Adrenal gland (tissue), 19 donors: Measurements from ENCODE around the gene LAMP1. TPM values are rescaled to one million over a fixed set of nuclear protein-coding genes. Genes with fewer than 3 reads are reported as not detected.
"Not testable (repeated sequence)": the region's sequence is repeated elsewhere in the genome, so short reads cannot be mapped to it uniquely, and the experiment has no call there.

Experiments used
- DNase-seq, 7 donors: peaks; one replicate each; pipeline ENCODE4 v3.0.0-alpha.2; 2019 to 2020
- H3K27ac ChIP-seq, 5 donors: fragments of 200-600 bp; sonication (generic) in 4 of 5; 1 replicate in 3 of 5; 2 replicates in 2 of 5; pipeline versions ENCODE4 v1.5.1 to v1.8.0; 2016 to 2020; ENCODE audit warnings: mild to moderate bottlenecking in 1 of 5
- H3K27me3 ChIP-seq: fragments of 200-600 bp; 2 replicates; pipeline ENCODE4 v1.8.0; 2021
- H3K36me3 ChIP-seq, 2 donors: fragments of 200-600 bp; replicated peaks in 1 of 2; 1 replicate in 1 of 2; 2 replicates in 1 of 2; pipeline versions ENCODE4 v1.5.1 to v1.8.0; 2018 to 2022
- H3K4me1 ChIP-seq, 2 donors: fragments of 200-600 bp; replicated peaks in 1 of 2; 1 replicate in 1 of 2; 2 replicates in 1 of 2; pipeline versions ENCODE4 v1.5.1 to v1.8.0; 2018 to 2021
- H3K4me3 ChIP-seq, 4 donors: fragments of 200-600 bp; sonication (generic) in 3 of 4; one replicate each; pipeline ENCODE4 v1.5.1; 2016 to 2018
- H3K9me3 ChIP-seq, 3 donors: fragments of 200-600 bp; sonication (generic) in 1 of 3; replicated peaks in 1 of 3; 1 replicate in 2 of 3; 2 replicates in 1 of 3; pipeline versions ENCODE4 v1.5.1 to v1.8.0; 2016 to 2021
- POLR2A ChIP-seq, 2 donors: fragments of 450-650 bp; IDR thresholded peaks; one replicate each; pipeline ENCODE4 v1.6.1; 2017; ENCODE audit warnings: antibody characterized with exemption in 2 of 2, mild to moderate bottlenecking in 2 of 2, moderate library complexity in 1 of 2
- whole genome bisulfite sequencing, 4 donors: extraction: QIAGEN DNeasy Blood & Tissue Kit in 2 of 4; methylation state at CpG; one replicate each; pipeline versions ENCODE4 v1.1.5 to v1.1.7; 2013 to 2017; 5-methylcytosine and 5-hydroxymethylcytosine counted together
- intact Hi-C, 2 donors: fragments of 100-400 bp; cut with DNase I; formaldehyde crosslinking; loops; one replicate each; pipeline versions ENCODE4 v1.14.1 to v1.15.0; 2022 to 2023
- long read RNA-seq, 10 donors: library from polyadenylated mRNA in 3 of 10; unstranded in 2 of 10; stranded (forward) in 1 of 10; transcript quantifications; one replicate each; pipeline ENCODE4 v2.0.0 and lab custom pipeline, GENCODE V29; 2021 to 2026
- polyA plus RNA-seq, 3 donors: library from polyadenylated mRNA; stranded (reverse); fragments of 200-250 nt in 2 of 3; fragments of 350-450 nt in 1 of 3; fragmentation: Illumina TruSeq in 1 of 3; extraction: RNeasy Lipid Tissue Mini Kit (QIAGEN cat#74804) in 1 of 3; gene quantifications; one replicate each; pipeline ENCODE4 v1.2.3, GENCODE V29; 2013 to 2014
- total RNA-seq, 9 donors: library from RNA; depleted of rRNA in 4 of 9; stranded (reverse); fragments of >200 nt in 4 of 9; fragments of 120-200 nt in 1 of 9; fragmentation: NEBNext Ultra II Directional in 1 of 9; extraction: Animal tissue kit (Norgen Biotek cat#: 25700) in 1 of 9; gene quantifications; one replicate each; pipeline versions ENCODE4 v1.1.0 to v1.2.4, GENCODE V29; 2013 to 2023
- TF ChIP-seq, protein P1 (sequence below), 6 experiments: fragments of 450-650 bp in 4 of 6; fragments of 200-600 bp in 2 of 6; sonication (generic) in 1 of 6; IDR thresholded peaks; 1 replicate in 5 of 6; 2 replicates in 1 of 6; pipeline versions ENCODE4 v1.5.1 to v1.8.0; 2016 to 2021; ENCODE audit warnings: antibody characterized with exemption in 6 of 6, mild to moderate bottlenecking in 2 of 6, moderate library complexity in 1 of 6
- donor health status: healthy with polysubstance abuse.
- donor health status: Bipolar disorder and iron deficiency.
- donor health status: DM: yes; HTN: yes; CAD: no.
- donor health status: DM: no; HTN: no; CAD: no.
- donor health status: DM: no; HTN: no; CAD: no.
- donor health status: DM: yes; HTN: yes; CAD: no.

The LAMP1 gene, protein sequence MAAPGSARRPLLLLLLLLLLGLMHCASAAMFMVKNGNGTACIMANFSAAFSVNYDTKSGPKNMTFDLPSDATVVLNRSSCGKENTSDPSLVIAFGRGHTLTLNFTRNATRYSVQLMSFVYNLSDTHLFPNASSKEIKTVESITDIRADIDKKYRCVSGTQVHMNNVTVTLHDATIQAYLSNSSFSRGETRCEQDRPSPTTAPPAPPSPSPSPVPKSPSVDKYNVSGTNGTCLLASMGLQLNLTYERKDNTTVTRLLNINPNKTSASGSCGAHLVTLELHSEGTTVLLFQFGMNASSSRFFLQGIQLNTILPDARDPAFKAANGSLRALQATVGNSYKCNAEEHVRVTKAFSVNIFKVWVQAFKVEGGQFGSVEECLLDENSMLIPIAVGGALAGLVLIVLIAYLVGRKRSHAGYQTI
- total RNA-seq: 100 to 1,000 TPM in 8 of 9 donors, 10 to 100 TPM in 1; 70.5 to 267 (median 184) TPM
- 100 to 1,000 TPM in 1 of 3 donors, 10 to 100 TPM in 2; 40.6 to 106 (median 42.2) TPM for polyA plus RNA-seq
- long read RNA-seq, donor 1, transcript LAMP1-201 (9 exons, 2,699 nt): major isoform, 29 of 41 reads
- long read RNA-seq, donor 1, partial matches to known transcripts: 12 of 41 reads
- long read RNA-seq, donor 1, other reads (novel, unspliced or antisense): 0 of 41 reads
- long read RNA-seq, donor 2, transcript LAMP1-201 (9 exons, 2,699 nt): major isoform, 19 of 19 reads
- long read RNA-seq, donor 2, partial matches to known transcripts: 0 of 19 reads
- long read RNA-seq, donor 2, other reads (novel, unspliced or antisense): 0 of 19 reads
- long read RNA-seq, donor 3, transcript LAMP1-201 (9 exons, 2,699 nt): major isoform, 48 of 48 reads
- long read RNA-seq, donor 3, partial matches to known transcripts: 0 of 48 reads
- long read RNA-seq, donor 3, other reads (novel, unspliced or antisense): 0 of 48 reads
- long read RNA-seq, donor 4, transcript LAMP1-201 (9 exons, 2,699 nt): major isoform, 6 of 11 reads
- long read RNA-seq, donor 4, partial matches to known transcripts: 3 of 11 reads
- long read RNA-seq, donor 4, other reads (novel, unspliced or antisense): 2 of 11 reads
- long read RNA-seq, donor 5, transcript LAMP1-201 (9 exons, 2,699 nt): major isoform, 362 of 396 reads
- long read RNA-seq, donor 5, partial matches to known transcripts: 12 of 396 reads
- long read RNA-seq, donor 5, other reads (novel, unspliced or antisense): 22 of 396 reads
- long read RNA-seq, donor 6, partial matches to known transcripts: 1 of 3 reads
- long read RNA-seq, donor 6, other reads (novel, unspliced or antisense): 1 of 3 reads
- long read RNA-seq, donor 7, transcript LAMP1-201 (9 exons, 2,699 nt): major isoform, 11 of 11 reads
- long read RNA-seq, donor 7, partial matches to known transcripts: 0 of 11 reads
- long read RNA-seq, donor 7, other reads (novel, unspliced or antisense): 0 of 11 reads
- long read RNA-seq, donor 8, transcript LAMP1-201 (9 exons, 2,699 nt): major isoform, 41 of 164 reads
- long read RNA-seq, donor 8, partial matches to known transcripts: 123 of 164 reads
- long read RNA-seq, donor 8, other reads (novel, unspliced or antisense): 0 of 164 reads
- long read RNA-seq, donor 9, transcript LAMP1-201 (9 exons, 2,699 nt): major isoform, 31 of 92 reads
- long read RNA-seq, donor 9, partial matches to known transcripts: 61 of 92 reads
- long read RNA-seq, donor 9, other reads (novel, unspliced or antisense): 0 of 92 reads
- long read RNA-seq, donor 10, transcript LAMP1-201 (9 exons, 2,699 nt): major isoform, 14 of 14 reads
- long read RNA-seq, donor 10, partial matches to known transcripts: 0 of 14 reads
- long read RNA-seq, donor 10, other reads (novel, unspliced or antisense): 0 of 14 reads

DNA sequence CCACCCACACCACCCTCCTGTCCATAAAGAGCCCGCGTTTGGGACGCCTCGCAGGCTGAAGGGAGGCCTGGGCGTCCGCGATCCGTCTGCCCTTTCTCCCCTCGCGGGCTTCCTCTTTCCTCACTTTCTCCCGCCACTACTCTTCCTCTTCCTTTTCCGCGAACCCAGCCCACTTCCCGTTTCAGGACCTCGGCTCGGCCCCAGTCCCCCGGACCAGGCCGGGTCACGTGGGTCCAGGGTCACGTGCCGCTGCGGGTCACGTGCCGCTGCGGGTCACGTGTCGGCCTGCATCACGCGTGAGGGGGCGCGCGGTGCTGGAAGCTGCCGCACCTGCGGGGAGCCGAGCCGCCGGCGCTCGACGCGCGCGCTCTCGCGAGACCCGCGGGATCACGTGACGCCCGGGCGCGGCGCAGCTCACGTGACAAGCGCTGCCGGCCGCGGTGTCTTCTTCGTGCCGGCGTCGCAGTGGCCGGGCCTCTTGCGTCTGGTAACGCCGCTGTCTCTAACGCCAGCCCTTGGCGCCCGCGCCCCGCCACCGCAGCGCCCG lies at the start of gene LAMP1:
Gene LAMP1 (plus strand): TSS at position 417 of the 547 bp plus-strand sequence. CDS start 196 bp downstream, outside the sequence.
- 0 to 2% (median 0%) methylated on average over 18 to 74 of the region's 74 CpGs for WGBS, 4 donors

DNA sequence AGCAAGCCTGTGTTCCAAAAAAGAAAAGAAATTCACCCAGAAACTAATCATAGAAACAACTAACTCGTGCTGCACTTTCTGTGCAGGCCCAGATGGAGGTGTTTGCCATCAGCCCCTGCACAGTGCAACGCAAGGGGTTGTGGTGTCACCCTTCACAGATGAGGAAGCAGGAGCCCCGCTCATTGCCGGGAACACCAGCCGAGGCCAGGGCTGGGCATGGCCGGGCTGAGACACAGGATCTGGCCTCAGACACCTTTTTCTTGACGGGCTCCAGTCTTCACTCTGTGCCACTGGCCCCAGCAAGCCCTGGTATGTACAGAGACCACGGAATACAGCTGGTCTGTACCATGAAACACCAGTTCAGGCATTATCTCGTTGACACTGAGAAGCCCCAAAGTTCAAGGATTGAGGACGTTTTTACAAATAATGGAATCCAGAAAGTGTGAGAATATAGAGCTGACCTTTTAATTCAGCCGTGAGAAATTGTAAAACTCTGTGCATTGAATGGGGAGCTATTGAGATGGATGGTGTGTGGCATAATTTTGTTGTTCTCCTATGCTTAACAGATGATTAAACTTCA lies 44.4 kb upstream of the LAMP1 start:
- intact Hi-C loops: no loop called here
- Histone ChIP-seq H3K27ac (no peak overlapping the region), H3K4me3 (no peak overlapping the region), H3K9me3 (no peaks in the 10 kb centered on the region), H3K36me3 (peaks cover 0 to 79% of the 10 kb centered on the region in 2 donors), H3K4me1 (no peaks in the 10 kb centered on the region), H3K27me3 (no peaks in the 10 kb centered on the region)
- TF ChIP-seq, protein P1, sequence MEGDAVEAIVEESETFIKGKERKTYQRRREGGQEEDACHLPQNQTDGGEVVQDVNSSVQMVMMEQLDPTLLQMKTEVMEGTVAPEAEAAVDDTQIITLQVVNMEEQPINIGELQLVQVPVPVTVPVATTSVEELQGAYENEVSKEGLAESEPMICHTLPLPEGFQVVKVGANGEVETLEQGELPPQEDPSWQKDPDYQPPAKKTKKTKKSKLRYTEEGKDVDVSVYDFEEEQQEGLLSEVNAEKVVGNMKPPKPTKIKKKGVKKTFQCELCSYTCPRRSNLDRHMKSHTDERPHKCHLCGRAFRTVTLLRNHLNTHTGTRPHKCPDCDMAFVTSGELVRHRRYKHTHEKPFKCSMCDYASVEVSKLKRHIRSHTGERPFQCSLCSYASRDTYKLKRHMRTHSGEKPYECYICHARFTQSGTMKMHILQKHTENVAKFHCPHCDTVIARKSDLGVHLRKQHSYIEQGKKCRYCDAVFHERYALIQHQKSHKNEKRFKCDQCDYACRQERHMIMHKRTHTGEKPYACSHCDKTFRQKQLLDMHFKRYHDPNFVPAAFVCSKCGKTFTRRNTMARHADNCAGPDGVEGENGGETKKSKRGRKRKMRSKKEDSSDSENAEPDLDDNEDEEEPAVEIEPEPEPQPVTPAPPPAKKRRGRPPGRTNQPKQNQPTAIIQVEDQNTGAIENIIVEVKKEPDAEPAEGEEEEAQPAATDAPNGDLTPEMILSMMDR (IDR thresholded peaks at IDR 0.05): no peak
- no peak for TF ChIP-seq POLR2A (IDR thresholded peaks at IDR 0.05)
- 75 to 84% (median 80%) methylated on average over 6 to 11 of the region's 11 CpGs for WGBS, 4 donors
- peak in 1 of 7 donors; percentile 31 for DNase-seq

More for the DNA sequence above, at the start of gene LAMP1:
- no peaks in the 10 kb centered on the region for H3K9me3 ChIP-seq
- intact Hi-C loops: no loop called here
- peaks cover 24 to 32% of the 10 kb centered on the region in 2 donors for H3K4me1 ChIP-seq
- DNase-seq: peak; percentile 95 to 100 (median 98)
- peak within 1 kb of the TSS; percentile 9 to 98 (median 44) for H3K4me3 ChIP-seq
- TF ChIP-seq, protein P1 (IDR thresholded peaks at IDR 0.05): peak in 1 of 6 experiments; percentile 35
- TF ChIP-seq POLR2A (IDR thresholded peaks at IDR 0.05): peak; percentile 83 to 86
- H3K36me3 ChIP-seq: no peaks in the 10 kb centered on the region
- H3K27ac ChIP-seq: peak within 1 kb of the TSS; percentile 54 to 98 (median 88)
- no peaks in the 10 kb centered on the region for H3K27me3 ChIP-seq

DNA sequence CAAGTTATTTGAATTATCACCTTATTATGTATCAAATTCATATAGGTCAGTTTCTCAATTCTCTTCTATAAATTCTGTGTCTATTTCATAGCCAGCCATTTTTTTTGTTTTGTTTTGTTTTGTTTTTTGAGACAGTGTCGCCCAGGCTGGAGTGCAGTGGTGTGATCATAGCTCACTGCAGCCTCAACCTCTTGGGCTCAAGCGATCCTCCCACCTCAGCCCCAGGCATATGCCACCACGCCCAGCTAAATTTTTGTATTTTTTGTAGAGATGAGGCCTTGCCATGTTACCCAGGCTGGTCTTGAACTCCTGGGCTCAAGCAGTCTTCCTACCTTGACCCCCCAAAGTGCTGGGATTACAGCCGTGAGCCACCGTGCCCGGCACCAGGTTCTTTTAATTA lies 39.1 kb upstream of the LAMP1 start:
- H3K27me3 ChIP-seq, H3K4me3 ChIP-seq, H3K27ac ChIP-seq, intact Hi-C loops, H3K4me1 ChIP-seq, H3K9me3 ChIP-seq: not testable (repeated sequence)
- 95 to 98% (median 97%) methylated on average over 6 of the region's 6 CpGs for WGBS, 4 donors
- peaks cover 0 to 61% of the 10 kb centered on the region in 2 donors for H3K36me3 ChIP-seq
- peak in 1 of 7 donors; percentile 5 for DNase-seq
